KMS-11 (cell line): ENCODE results near the gene F11R.

ENCODE experiments used
- H2AFZ ChIP-seq: fragments of 200-600 bp; sonication (generic); 2 replicates; pipeline ENCODE4 v1.6.1; 2016; ENCODE audit warnings: antibody characterized with exemption, mixed run types, low read depth
- H3K27ac ChIP-seq: fragments of 200-600 bp; sonication (generic); 2 replicates; pipeline ENCODE4 v1.6.1; 2016; ENCODE audit warnings: mild to moderate bottlenecking, mixed run types
- H3K27me3 ChIP-seq: fragments of 200-600 bp; sonication (generic); 2 replicates; pipeline ENCODE4 v1.6.1; 2017; ENCODE audit warnings: mild to moderate bottlenecking, low read depth, mixed run types, moderate library complexity; ENCODE audit not compliant: insufficient read depth
- H3K36me3 ChIP-seq: fragments of 200-600 bp; sonication (generic); 2 replicates; pipeline ENCODE4 v1.6.1; 2017; ENCODE audit warnings: mild to moderate bottlenecking, mixed run types; ENCODE audit not compliant: insufficient read depth
- H3K4me1 ChIP-seq: fragments of 200-600 bp; sonication (generic); 2 replicates; pipeline ENCODE4 v1.6.1; 2016; ENCODE audit warnings: mild to moderate bottlenecking, low read depth, mixed run types; ENCODE audit not compliant: poor library complexity, severe bottlenecking
- H3K4me2 ChIP-seq: fragments of 200-600 bp; sonication (generic); 2 replicates; pipeline ENCODE4 v1.7.0; 2016; ENCODE audit warnings: mild to moderate bottlenecking, mixed run types
- H3K4me3 ChIP-seq: fragments of 200-600 bp; sonication (generic); IDR thresholded peaks from 2 replicates; pipeline ENCODE4 v1.6.1; 2017; ENCODE audit warnings: low read depth, low read length, mixed read lengths; ENCODE audit not compliant: insufficient read depth
- H3K79me2 ChIP-seq: fragments of 200-600 bp; sonication (generic); 2 replicates; pipeline ENCODE4 v1.6.1; 2016; ENCODE audit warnings: low read depth, mixed run types; ENCODE audit not compliant: insufficient read depth
- H3K9ac ChIP-seq: fragments of 200-600 bp; sonication (generic); 2 replicates; pipeline ENCODE4 v1.6.1; 2016; ENCODE audit warnings: mild to moderate bottlenecking, mixed run types
- H4K20me1 ChIP-seq: fragments of 200-600 bp; sonication (generic); 2 replicates; pipeline ENCODE4 v1.6.1; 2016; ENCODE audit warnings: mild to moderate bottlenecking, mixed run types; ENCODE audit not compliant: insufficient read depth
- TF ChIP-seq, protein P1 (sequence below): fragments of 200-600 bp; sonication (generic); conservative IDR thresholded peaks from 2 replicates; pipeline ENCODE4 v1.6.1; 2017; ENCODE audit warnings: low read depth, mild to moderate bottlenecking, antibody characterized with exemption, low read length, moderate library complexity, mixed read lengths

F11R gene

DNA sequence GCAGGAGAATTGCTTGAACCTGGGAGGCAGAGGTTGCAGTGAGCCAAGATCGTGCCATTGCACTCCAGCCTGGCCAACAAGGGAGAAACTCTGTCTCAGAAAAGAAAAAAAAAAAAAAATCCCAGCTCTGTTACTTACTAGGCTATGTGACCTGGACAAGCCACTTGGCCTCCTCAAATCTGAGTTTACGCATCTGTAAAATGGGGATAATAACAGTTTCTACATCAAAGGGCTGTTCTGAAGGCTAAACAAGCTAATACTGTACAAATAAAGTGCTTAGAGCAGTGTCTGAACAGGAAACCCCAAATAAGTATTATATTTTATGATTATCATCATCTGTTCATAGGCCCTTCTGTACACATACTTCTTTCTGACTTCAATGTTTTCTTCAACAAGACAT lies 13.6 kb downstream of the F11R start:
- Histone ChIP-seq H3K4me2 (no peak overlapping the region), H3K4me1 (peaks cover 5% of the 10 kb centered on the region), H3K27me3 (no peaks in the 10 kb centered on the region), H3K79me2 (no peaks in the 10 kb centered on the region), H2AFZ (no peak overlapping the region), H3K4me3 (no peak overlapping the region), H3K9ac (no peak overlapping the region), H3K36me3 (no peaks in the 10 kb centered on the region), H4K20me1 (no peaks in the 10 kb centered on the region), H3K27ac (no peak overlapping the region)
- TF ChIP-seq, protein P1, sequence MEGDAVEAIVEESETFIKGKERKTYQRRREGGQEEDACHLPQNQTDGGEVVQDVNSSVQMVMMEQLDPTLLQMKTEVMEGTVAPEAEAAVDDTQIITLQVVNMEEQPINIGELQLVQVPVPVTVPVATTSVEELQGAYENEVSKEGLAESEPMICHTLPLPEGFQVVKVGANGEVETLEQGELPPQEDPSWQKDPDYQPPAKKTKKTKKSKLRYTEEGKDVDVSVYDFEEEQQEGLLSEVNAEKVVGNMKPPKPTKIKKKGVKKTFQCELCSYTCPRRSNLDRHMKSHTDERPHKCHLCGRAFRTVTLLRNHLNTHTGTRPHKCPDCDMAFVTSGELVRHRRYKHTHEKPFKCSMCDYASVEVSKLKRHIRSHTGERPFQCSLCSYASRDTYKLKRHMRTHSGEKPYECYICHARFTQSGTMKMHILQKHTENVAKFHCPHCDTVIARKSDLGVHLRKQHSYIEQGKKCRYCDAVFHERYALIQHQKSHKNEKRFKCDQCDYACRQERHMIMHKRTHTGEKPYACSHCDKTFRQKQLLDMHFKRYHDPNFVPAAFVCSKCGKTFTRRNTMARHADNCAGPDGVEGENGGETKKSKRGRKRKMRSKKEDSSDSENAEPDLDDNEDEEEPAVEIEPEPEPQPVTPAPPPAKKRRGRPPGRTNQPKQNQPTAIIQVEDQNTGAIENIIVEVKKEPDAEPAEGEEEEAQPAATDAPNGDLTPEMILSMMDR: no peak

DNA sequence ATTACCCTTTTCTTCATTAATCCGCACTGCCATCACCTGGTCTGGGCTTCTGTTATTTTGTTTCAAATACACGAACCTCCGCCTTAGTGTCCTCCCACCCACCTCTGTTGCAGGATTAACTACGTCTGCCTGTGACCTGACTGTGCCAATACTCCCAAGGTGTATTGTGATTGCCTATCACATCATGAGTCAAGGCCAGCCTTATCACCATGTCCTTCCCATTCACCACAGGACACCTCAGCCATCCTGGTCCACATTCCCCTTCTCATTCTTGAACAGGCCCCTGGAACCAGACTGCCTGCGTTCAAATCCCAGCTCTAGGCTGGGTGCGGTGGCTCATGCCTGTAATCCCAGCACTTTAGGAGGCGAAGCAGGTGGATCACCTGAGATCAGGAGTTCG lies 14.4 kb downstream of the F11R start:
- Histone ChIP-seq H3K27me3 (no peaks in the 10 kb centered on the region), H3K4me3 (no peak overlapping the region), H3K4me1 (no peaks in the 10 kb centered on the region), H3K79me2 (no peaks in the 10 kb centered on the region), H4K20me1 (no peaks in the 10 kb centered on the region), H3K36me3 (no peaks in the 10 kb centered on the region), H3K9ac (no peak overlapping the region), H3K4me2 (no peak overlapping the region), H2AFZ (no peak overlapping the region), H3K27ac (no peak overlapping the region)
- TF ChIP-seq, protein P1: no peak

DNA sequence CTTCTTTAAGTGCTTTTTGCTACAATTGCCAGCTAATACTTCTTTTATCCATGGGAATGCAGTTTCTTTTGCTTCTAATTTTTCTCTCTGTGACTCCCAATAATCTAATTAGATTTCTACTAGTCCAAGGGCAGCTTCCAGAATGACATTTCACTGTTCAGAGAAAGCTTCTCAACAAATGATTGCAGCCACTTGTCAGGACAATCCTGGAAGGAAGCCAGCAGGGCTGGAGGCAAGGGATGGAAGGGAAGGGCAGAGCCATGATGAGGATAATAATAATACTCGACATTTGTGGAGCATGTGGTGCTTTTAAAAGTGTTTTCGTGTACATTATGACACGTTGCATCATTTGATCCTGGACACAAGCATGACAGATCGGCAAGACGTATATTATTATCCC lies 19.4 kb downstream of the F11R start:
- peaks cover 6% of the 10 kb centered on the region for H3K4me1 ChIP-seq
- H3K79me2 ChIP-seq: no peaks in the 10 kb centered on the region
- no peaks in the 10 kb centered on the region for H3K36me3 ChIP-seq
- H3K9ac ChIP-seq: no peak overlapping the region
- H2AFZ ChIP-seq: no peak overlapping the region
- no peaks in the 10 kb centered on the region for H4K20me1 ChIP-seq
- H3K4me2 ChIP-seq: no peak overlapping the region
- TF ChIP-seq, protein P1: no peak
- no peak overlapping the region for H3K27ac ChIP-seq
- H3K4me3 ChIP-seq: no peak overlapping the region
- H3K27me3 ChIP-seq: no peaks in the 10 kb centered on the region

DNA sequence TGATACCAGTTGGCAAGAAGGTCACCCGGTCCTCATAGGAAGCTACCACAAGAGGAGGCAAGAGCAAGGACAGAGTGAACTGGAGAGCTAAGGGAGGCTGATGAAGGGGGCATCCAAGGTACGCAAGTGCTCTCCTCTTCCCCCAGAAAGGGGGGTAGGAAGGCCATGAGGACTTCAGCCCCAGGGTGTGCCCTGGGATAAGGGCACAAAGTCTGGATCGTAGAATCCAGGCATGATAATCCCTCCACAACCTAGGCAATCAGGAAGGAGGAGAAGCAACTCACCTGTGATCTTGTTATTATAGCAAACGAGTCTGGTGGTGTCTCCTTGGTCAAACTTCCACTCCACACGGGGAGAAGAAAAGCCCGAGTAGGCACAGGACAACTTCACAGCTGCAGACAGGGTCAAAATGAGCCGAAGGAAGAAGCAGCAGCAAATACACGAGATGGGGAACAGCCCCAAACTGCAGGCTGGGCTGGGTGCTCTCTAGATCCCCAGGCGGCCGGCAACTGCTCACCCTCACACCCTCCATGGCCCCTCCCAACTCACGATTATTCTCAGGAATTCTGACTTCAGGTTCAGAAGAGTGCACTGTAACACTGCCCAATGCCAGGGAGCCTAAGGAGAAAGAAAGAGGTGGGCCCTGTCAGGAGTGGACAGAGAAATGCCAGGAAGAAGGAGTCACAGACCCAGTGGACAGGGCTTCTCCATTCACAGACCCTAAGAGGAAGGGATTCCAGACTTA lies 20.0 kb downstream of the F11R start:
- no peak overlapping the region for H3K9ac ChIP-seq
- H3K4me1 ChIP-seq: peaks cover 6% of the 10 kb centered on the region
- H4K20me1 ChIP-seq: no peaks in the 10 kb centered on the region
- H3K27me3 ChIP-seq: no peaks in the 10 kb centered on the region
- no peak overlapping the region for H3K27ac ChIP-seq
- TF ChIP-seq, protein P1: no peak
- no peaks in the 10 kb centered on the region for H3K36me3 ChIP-seq
- no peak overlapping the region for H2AFZ ChIP-seq
- no peak overlapping the region for H3K4me2 ChIP-seq
- H3K79me2 ChIP-seq: no peaks in the 10 kb centered on the region
- no peak overlapping the region for H3K4me3 ChIP-seq
